H9 (cell line): ENCODE results near the gene SOX1. TPM values are rescaled to one million over a fixed set of nuclear protein-coding genes. Genes with fewer than 3 reads are reported as not detected.

ENCODE experiments used
- DNase-seq: peaks from one replicate; pipeline ENCODE4 v3.0.0-alpha.2; 2017
- H2AFZ ChIP-seq: one replicate; pipeline ENCODE4 v1.6.1; 2013; ENCODE audit warnings: mild to moderate bottlenecking, low read length, control low read depth, moderate library complexity
- H2AK5ac ChIP-seq: 2 replicates; pipeline ENCODE4 v1.6.1; 2013; ENCODE audit warnings: low read length, control low read depth, mixed read lengths; ENCODE audit not compliant: insufficient read length
- H2BK120ac ChIP-seq: one replicate; pipeline ENCODE4 v1.6.1; 2013; ENCODE audit warnings: low read depth, mild to moderate bottlenecking, low read length, control low read depth, inconsistent platforms; ENCODE audit not compliant: poor library complexity, severe bottlenecking
- H2BK12ac ChIP-seq: 2 replicates; pipeline ENCODE4 v1.6.1; 2013; ENCODE audit warnings: low read length, control low read depth, mixed read lengths, low read depth; ENCODE audit not compliant: insufficient read length
- H2BK15ac ChIP-seq: 2 replicates; pipeline ENCODE4 v1.6.1; 2013; ENCODE audit warnings: low read depth, low read length, control low read depth
- H2BK20ac ChIP-seq: one replicate; pipeline ENCODE4 v1.6.1; 2013; ENCODE audit warnings: low read depth, mild to moderate bottlenecking, low read length, control low read depth, inconsistent platforms; ENCODE audit not compliant: poor library complexity, severe bottlenecking
- H2BK5ac ChIP-seq: 2 replicates; pipeline ENCODE4 v1.6.1; 2013; ENCODE audit warnings: low read length, control low read depth, mixed read lengths; ENCODE audit not compliant: insufficient read length
- H3K14ac ChIP-seq: 2 replicates; pipeline ENCODE4 v1.6.1; 2013; ENCODE audit warnings: low read length, control low read depth; ENCODE audit not compliant: insufficient read depth
- H3K18ac ChIP-seq: 2 replicates; pipeline ENCODE4 v1.6.1; 2013; ENCODE audit warnings: low read depth, mild to moderate bottlenecking, mixed read lengths, low read length, control low read depth; ENCODE audit not compliant: insufficient read length
- H3K23ac ChIP-seq: 2 replicates; pipeline ENCODE4 v1.6.1; 2013; ENCODE audit warnings: low read length, control low read depth, mixed read lengths, low read depth; ENCODE audit not compliant: insufficient read length
- H3K23me2 ChIP-seq: 2 replicates; pipeline ENCODE4 v1.6.1; 2013; ENCODE audit warnings: low read depth, mild to moderate bottlenecking, mixed read lengths, low read length, control low read depth; ENCODE audit not compliant: insufficient read length, poor library complexity, severe bottlenecking
- H3K27ac ChIP-seq: 2 replicates; pipeline ENCODE4 v1.5.1; 2013; ENCODE audit warnings: low read length, control low read depth, mixed read lengths, low read depth; ENCODE audit not compliant: insufficient read length
- H3K27me3 ChIP-seq: 2 replicates; pipeline ENCODE4 v1.6.1; 2013; ENCODE audit warnings: low read length, control low read depth, inconsistent platforms; ENCODE audit not compliant: insufficient read depth
- H3K4ac ChIP-seq: 2 replicates; pipeline ENCODE4 v1.6.1; 2013; ENCODE audit warnings: low read depth, mild to moderate bottlenecking, control low read depth, inconsistent platforms, low read length, moderate library complexity
- H3K4me1 ChIP-seq: 2 replicates; pipeline ENCODE4 v1.6.1; 2013; ENCODE audit warnings: low read length, control low read depth, inconsistent platforms; ENCODE audit not compliant: insufficient read depth
- H3K4me2 ChIP-seq: 2 replicates; pipeline ENCODE4 v1.6.1; 2013; ENCODE audit warnings: low read length, control low read depth, mixed read lengths; ENCODE audit not compliant: insufficient read length, insufficient read depth
- H3K56ac ChIP-seq: 2 replicates; pipeline ENCODE4 v1.6.1; 2013; ENCODE audit warnings: low read depth, mild to moderate bottlenecking, mixed read lengths, low read length, control low read depth; ENCODE audit not compliant: insufficient read length
- H3K79me1 ChIP-seq: 2 replicates; pipeline ENCODE4 v1.6.1; 2013; ENCODE audit warnings: low read depth, mild to moderate bottlenecking, moderate library complexity, low read length, control low read depth, inconsistent platforms; ENCODE audit not compliant: insufficient read depth, poor library complexity, severe bottlenecking
- H3K79me2 ChIP-seq: 2 replicates; pipeline ENCODE4 v1.6.1; 2013; ENCODE audit warnings: low read length, control low read depth, inconsistent platforms; ENCODE audit not compliant: insufficient read depth
- H3K9ac ChIP-seq: 2 replicates; pipeline ENCODE4 v1.6.1; 2013; ENCODE audit warnings: low read length, control low read depth, mixed read lengths; ENCODE audit not compliant: insufficient read length; ENCODE audit errors: extremely low read depth
- H3K9me3 ChIP-seq: one replicate; pipeline ENCODE4 v1.6.1; 2013; ENCODE audit warnings: low read depth, low read length, inconsistent platforms; ENCODE audit not compliant: control insufficient read depth
- H3T11ph ChIP-seq: one replicate; pipeline ENCODE4 v1.6.1; 2013; ENCODE audit warnings: mild to moderate bottlenecking, low read length, control low read depth, inconsistent platforms
- H4K20me1 ChIP-seq: one replicate; pipeline ENCODE4 v1.6.1; 2013; ENCODE audit not compliant: control insufficient read depth, insufficient read length, insufficient read depth
- H4K5ac ChIP-seq: 2 replicates; pipeline ENCODE4 v1.6.1; 2013; ENCODE audit warnings: low read depth, mild to moderate bottlenecking, mixed read lengths, low read length, control low read depth; ENCODE audit not compliant: insufficient read length
- H4K8ac ChIP-seq: replicated peaks from 2 replicates; pipeline ENCODE4 v1.6.1; 2013; ENCODE audit warnings: low read length, control low read depth, mixed read lengths, low read depth; ENCODE audit not compliant: insufficient read length
- H4K91ac ChIP-seq: 2 replicates; pipeline ENCODE4 v1.6.1; 2013; ENCODE audit warnings: low read depth, mild to moderate bottlenecking, moderate library complexity, mixed read lengths, low read length, control low read depth; ENCODE audit not compliant: insufficient read length
- H3K27ac Mint-ChIP-seq, 3 experiments: 2 replicates in 2 of 3; 3 replicates in 1 of 3; pipeline ENCODE4 v1.8.0; 2020 to 2021; ENCODE audit warnings: mixed read lengths in 3 of 3, mild to moderate bottlenecking in 1 of 3, moderate library complexity in 1 of 3
- H3K27me3 Mint-ChIP-seq: 2 replicates; pipeline ENCODE4 v1.8.0; 2021; ENCODE audit warnings: low read depth, mild to moderate bottlenecking, moderate library complexity, mixed read lengths
- H3K36me3 Mint-ChIP-seq, 3 experiments: 2 replicates in 2 of 3; 3 replicates in 1 of 3; pipeline ENCODE4 v1.8.0; 2020 to 2021; ENCODE audit warnings: low read depth in 3 of 3, mixed read lengths in 3 of 3; ENCODE audit not compliant: insufficient read depth in 1 of 3
- H3K4me1 Mint-ChIP-seq, 2 experiments: 2 replicates each; pipeline ENCODE4 v1.8.0; 2020; ENCODE audit warnings: mixed read lengths in 2 of 2
- H3K4me3 Mint-ChIP-seq, 2 experiments: 2 replicates in 1 of 2; 3 replicates in 1 of 2; pipeline ENCODE4 v1.8.0; 2020 to 2021; ENCODE audit warnings: mild to moderate bottlenecking in 2 of 2, mixed read lengths in 2 of 2, moderate library complexity in 1 of 2
- H3K9me3 Mint-ChIP-seq, 2 experiments: 2 replicates in 1 of 2; 3 replicates in 1 of 2; pipeline ENCODE4 v1.8.0; 2020; ENCODE audit warnings: mild to moderate bottlenecking in 2 of 2, mixed read lengths in 2 of 2, moderate library complexity in 1 of 2
- CTCF ChIP-seq: fragments of 200-600 bp; sonication (generic); conservative IDR thresholded peaks from 3 replicates; pipeline ENCODE4 v1.8.0; 2021; ENCODE audit warnings: antibody characterized with exemption, mild to moderate bottlenecking
- WGBS: extraction: QIAGEN DNeasy Blood & Tissue Kit; methylation state at CpG from one replicate; pipeline ENCODE4 v1.1.7; 2013; ENCODE audit warnings: missing lambda C conversion rate, low lambda C conversion rate, mixed read lengths; ENCODE audit not compliant: insufficient read length; ENCODE audit errors: extremely low coverage; 5-methylcytosine and 5-hydroxymethylcytosine counted together
- total RNA-seq: library from RNA; stranded (reverse); gene quantifications from 2 replicates; pipeline ENCODE4 v1.2.1, GENCODE V29; 2021

Gene SOX1
- total RNA-seq, 1 experiment from 2014 or later: 0.17 TPM

GRCh38 chr13:112060282-112060830, 6.6 kb upstream of the SOX1 start:
- no peak overlapping the region for H3K27ac Mint-ChIP-seq
- H3K27me3 Mint-ChIP-seq: peaks cover 100% of the 10 kb centered on the region
- Histone ChIP-seq H2BK5ac (no peak overlapping the region), H2AFZ (no peak overlapping the region), H3T11ph (no peak overlapping the region), H4K91ac (no peak overlapping the region), H3K14ac (no peak overlapping the region), H3K4ac (no peak overlapping the region), H2BK120ac (no peak overlapping the region), H3K27me3 (peaks cover 94% of the 10 kb centered on the region), H3K23ac (no peak overlapping the region), H3K9me3 (no peaks in the 10 kb centered on the region), H3K79me1 (no peaks in the 10 kb centered on the region), H3K18ac (no peak overlapping the region), H4K8ac (no peak overlapping the region), H2BK20ac (no peak overlapping the region), H4K20me1 (no peaks in the 10 kb centered on the region), H3K56ac (no peak overlapping the region), H3K4me1 (no peaks in the 10 kb centered on the region), H3K27ac (no peak overlapping the region), H3K79me2 (no peaks in the 10 kb centered on the region), H2BK15ac (no peak overlapping the region), H2AK5ac (no peak overlapping the region), H4K5ac (no peak overlapping the region), H3K23me2 (peaks cover 11% of the 10 kb centered on the region), H3K9ac (no peak overlapping the region), H2BK12ac (no peak overlapping the region), H3K4me2 (no peak overlapping the region)
- TF ChIP-seq CTCF: no peak
- WGBS: no CpG with 5 or more reads among the region's 14 CpGs
- peaks cover 0 to 5% of the 10 kb centered on the region in 2 experiments; a peak in 3 of 5 replicates for H3K9me3 Mint-ChIP-seq
- no peak for DNase-seq
- peak overlapping the region in 1 of 2 experiments; percentile 64; a peak in 3 of 5 replicates for H3K4me3 Mint-ChIP-seq
- H3K4me1 Mint-ChIP-seq: peaks cover 4 to 51% of the 10 kb centered on the region in 2 experiments
- peaks cover 0 to 2% (median 0%) of the 10 kb centered on the region in 3 experiments; a peak in 2 of 7 replicates for H3K36me3 Mint-ChIP-seq
